ENCODE data around the gene LILRB5. TPM values are rescaled to one million over a fixed set of nuclear protein-coding genes. Genes with fewer than 3 reads are reported as not detected.
"Not testable (repeated sequence)": the region's sequence is repeated elsewhere in the genome, so short reads cannot be mapped to it uniquely, and the experiment has no call there.

Gene LILRB5
- total and polyA plus RNA-seq, 2 donors (not counting 1 experiment from before 2014, with no cell fraction given), result 0.05 TPM; not detected in 1

DNA sequence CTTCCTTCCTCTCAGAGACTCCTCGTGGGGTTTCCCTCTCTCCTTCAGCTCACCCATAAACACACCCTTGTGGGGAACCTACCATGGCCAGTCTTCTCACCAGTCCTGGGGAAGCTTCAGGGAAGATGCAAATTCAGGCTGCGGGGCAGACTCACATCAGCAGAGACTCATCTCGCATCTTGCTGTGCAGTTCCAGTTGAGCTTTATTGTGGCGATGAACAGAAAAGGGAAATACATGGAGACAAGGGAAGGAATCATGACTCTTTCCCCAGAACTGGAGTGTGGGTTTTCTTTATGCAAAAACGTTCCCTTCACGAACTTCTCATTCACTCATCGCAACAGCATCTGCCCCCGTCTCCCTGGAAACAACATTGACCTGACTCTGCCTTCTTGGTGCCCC, 32.1 kb upstream of the LILRB5 start:
- intact Hi-C loops (cut with micrococcal nuclease), result loop anchor here (2.0 kb wide), 1 partner anchor 64 kb away; no protein-coding TSS in a partner anchor
- peak overlapping the region; percentile 68 for H3K27ac Mint-ChIP-seq
- H4K20me1 ChIP-seq (ENCODE audit: control insufficient read depth, insufficient read depth, low read length, poor library complexity, severe bottlenecking); H2AFZ ChIP-seq (ENCODE audit: insufficient read depth, low read depth, low read length, poor library complexity, severe bottlenecking); H3K36me3 ChIP-seq (replicated peaks in 1 of 2; ENCODE audit: control extremely low read depth in 1 of 2, control insufficient read depth in 1 of 2, extremely low read depth in 1 of 2, insufficient read depth in 2 of 2, low read length in 1 of 2); H3K27ac ChIP-seq (ENCODE audit: low read length in 2 of 2); H3K4me2 ChIP-seq (replicated peaks; ENCODE audit: low read depth, low read length, poor library complexity, severe bottlenecking); DNase-seq; H3K9ac ChIP-seq (ENCODE audit: low read length); H3K9me3 Mint-ChIP-seq (ENCODE audit: insufficient read depth); H3K4me3 ChIP-seq (ENCODE audit: control extremely low read depth in 1 of 5, extremely low read depth in 1 of 5, insufficient read depth in 1 of 5, low read depth in 2 of 5, low read length in 4 of 5); POLR2A ChIA-PET; ATAC-seq (ENCODE audit: low read depth); H3K79me2 ChIP-seq (ENCODE audit: control insufficient read depth, insufficient read depth, low read length): not testable (repeated sequence)
- Histone ChIP-seq H3K9me3 (ENCODE audit: control extremely low read depth in 1 of 3, control insufficient read depth in 2 of 3, insufficient read depth in 1 of 3, low read length in 2 of 3) (peaks cover 1 to 15% (median 5%) of the 10 kb centered on the region in 3 donors), H3K4me1 (ENCODE audit: control insufficient read depth in 2 of 2, insufficient read depth in 2 of 2, low read length in 2 of 2) (peaks cover 53 to 60% of the 10 kb centered on the region in 2 donors), H3K27me3 (replicated peaks in 1 of 4; ENCODE audit: control extremely low read depth in 1 of 4, control insufficient read depth in 3 of 4, insufficient read depth in 4 of 4, low read length in 3 of 4) (peaks cover 0 to 22% (median 13%) of the 10 kb centered on the region in 4 experiments)
- peaks cover 68% of the 10 kb centered on the region for H3K4me1 Mint-ChIP-seq
- H3K4me3 Mint-ChIP-seq, result peak overlapping the region; percentile 27
- H3K27me3 Mint-ChIP-seq, result peaks cover 26% of the 10 kb centered on the region
- 84% methylated on average over 7 of the region's 8 CpGs for WGBS (ENCODE audit: insufficient coverage)
- CTCF ChIA-PET, result interaction anchor here (3.9 kb wide), 1 partner anchor 23 kb away, joined by 20 read pairs; no protein-coding TSS in a partner anchor

DNA sequence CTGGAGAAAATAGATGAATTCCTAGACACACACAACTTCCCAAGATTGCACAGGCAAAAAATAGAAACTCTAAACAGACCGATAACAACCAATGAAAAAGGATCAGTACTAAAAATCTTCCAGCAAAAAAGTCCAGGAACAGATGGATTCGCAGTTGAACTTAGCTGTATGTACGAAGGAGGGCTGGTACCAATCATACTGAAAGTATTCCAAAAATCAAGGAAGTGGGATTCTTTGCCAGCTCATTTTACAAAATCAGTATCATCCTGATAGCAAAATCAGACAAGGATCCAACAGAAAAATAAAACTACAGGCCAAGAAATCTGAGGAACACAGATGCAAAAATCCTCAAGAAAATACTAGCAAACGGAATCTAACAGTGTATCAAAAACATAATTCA, 30.4 kb upstream of the LILRB5 start:
- H3K27ac Mint-ChIP-seq, result peak overlapping the region; percentile 21
- no CpG with 5 or more reads among the region's 4 CpGs for WGBS (ENCODE audit: insufficient coverage)
- Histone ChIP-seq H3K4me1 (ENCODE audit: control insufficient read depth in 2 of 2, insufficient read depth in 2 of 2, low read length in 2 of 2) (peaks cover 70 to 76% of the 10 kb centered on the region in 2 donors), H2AFZ (ENCODE audit: insufficient read depth, low read depth, low read length, poor library complexity, severe bottlenecking) (no peak overlapping the region), H3K27me3 (replicated peaks in 1 of 4; ENCODE audit: control extremely low read depth in 1 of 4, control insufficient read depth in 3 of 4, insufficient read depth in 4 of 4, low read length in 3 of 4) (peaks cover 0 to 8% (median 0%) of the 10 kb centered on the region in 4 experiments), H3K36me3 (replicated peaks in 1 of 2; ENCODE audit: control extremely low read depth in 1 of 2, control insufficient read depth in 1 of 2, extremely low read depth in 1 of 2, insufficient read depth in 2 of 2, low read length in 1 of 2) (no peaks in the 10 kb centered on the region), H3K4me2 (replicated peaks; ENCODE audit: low read depth, low read length, poor library complexity, severe bottlenecking) (no peak overlapping the region), H3K9ac (ENCODE audit: low read length) (no peak overlapping the region), H4K20me1 (ENCODE audit: control insufficient read depth, insufficient read depth, low read length, poor library complexity, severe bottlenecking) (peaks cover 5% of the 10 kb centered on the region), H3K27ac (ENCODE audit: low read length in 2 of 2) (no peak overlapping the region), H3K4me3 (ENCODE audit: control extremely low read depth in 1 of 5, extremely low read depth in 1 of 5, insufficient read depth in 1 of 5, low read depth in 2 of 5, low read length in 4 of 5) (no peak overlapping the region), H3K79me2 (ENCODE audit: control insufficient read depth, insufficient read depth, low read length) (no peaks in the 10 kb centered on the region), H3K9me3 (ENCODE audit: control extremely low read depth in 1 of 3, control insufficient read depth in 2 of 3, insufficient read depth in 1 of 3, low read length in 2 of 3) (peaks cover 0 to 12% (median 0%) of the 10 kb centered on the region in 3 donors)
- no peaks in the 10 kb centered on the region for H3K9me3 Mint-ChIP-seq (ENCODE audit: insufficient read depth)
- no peak overlapping the region for H3K4me3 Mint-ChIP-seq
- H3K27me3 Mint-ChIP-seq, result peaks cover 9% of the 10 kb centered on the region
- no peak for TF ChIP-seq EZH2 (IDR thresholded peaks at IDR 0.05; ENCODE audit: borderline replicate concordance, insufficient read depth, low read depth, low read length, poor library complexity, severe bottlenecking)
- TF ChIP-seq, protein P1, sequence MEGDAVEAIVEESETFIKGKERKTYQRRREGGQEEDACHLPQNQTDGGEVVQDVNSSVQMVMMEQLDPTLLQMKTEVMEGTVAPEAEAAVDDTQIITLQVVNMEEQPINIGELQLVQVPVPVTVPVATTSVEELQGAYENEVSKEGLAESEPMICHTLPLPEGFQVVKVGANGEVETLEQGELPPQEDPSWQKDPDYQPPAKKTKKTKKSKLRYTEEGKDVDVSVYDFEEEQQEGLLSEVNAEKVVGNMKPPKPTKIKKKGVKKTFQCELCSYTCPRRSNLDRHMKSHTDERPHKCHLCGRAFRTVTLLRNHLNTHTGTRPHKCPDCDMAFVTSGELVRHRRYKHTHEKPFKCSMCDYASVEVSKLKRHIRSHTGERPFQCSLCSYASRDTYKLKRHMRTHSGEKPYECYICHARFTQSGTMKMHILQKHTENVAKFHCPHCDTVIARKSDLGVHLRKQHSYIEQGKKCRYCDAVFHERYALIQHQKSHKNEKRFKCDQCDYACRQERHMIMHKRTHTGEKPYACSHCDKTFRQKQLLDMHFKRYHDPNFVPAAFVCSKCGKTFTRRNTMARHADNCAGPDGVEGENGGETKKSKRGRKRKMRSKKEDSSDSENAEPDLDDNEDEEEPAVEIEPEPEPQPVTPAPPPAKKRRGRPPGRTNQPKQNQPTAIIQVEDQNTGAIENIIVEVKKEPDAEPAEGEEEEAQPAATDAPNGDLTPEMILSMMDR (IDR thresholded peaks at IDR 0.05), result no peak
- DNase-seq (no peak), ATAC-seq (ENCODE audit: low read depth) (no peak)
- POLR2A ChIA-PET, result no interaction called here
- H3K4me1 Mint-ChIP-seq, result peaks cover 85% of the 10 kb centered on the region
- intact Hi-C loops (cut with micrococcal nuclease), result no loop called here
- CTCF ChIA-PET, result interaction anchor here (0.9 to 3.9 kb wide), 4 partner anchors 10 to 66 kb away, joined by 3 to 20 read pairs (median 3); no protein-coding TSS in a partner anchor

DNA sequence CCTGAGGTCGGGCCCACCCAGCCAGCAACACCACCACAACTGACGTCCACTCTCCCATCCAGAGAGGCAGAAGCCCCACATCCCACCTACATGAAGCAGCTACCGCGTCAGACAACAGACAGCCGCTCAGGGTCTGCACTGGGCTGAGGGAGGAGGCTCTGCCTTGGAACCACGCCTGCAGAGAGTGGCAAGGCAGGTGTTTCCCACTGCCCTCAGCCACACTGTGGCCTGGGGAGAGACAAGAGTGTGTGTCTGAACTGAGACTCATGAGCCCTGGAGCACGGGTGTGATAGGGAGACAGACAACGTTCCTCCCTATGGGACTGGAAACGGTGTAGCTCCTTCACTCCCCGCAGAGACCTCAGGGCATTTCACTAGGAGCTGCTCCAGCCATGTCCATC, 29.2 kb upstream of the LILRB5 start:
- Histone ChIP-seq H3K4me1 (ENCODE audit: control insufficient read depth in 2 of 2, insufficient read depth in 2 of 2, low read length in 2 of 2) (peaks cover 81 to 85% of the 10 kb centered on the region in 2 donors), H3K9me3 (ENCODE audit: control extremely low read depth in 1 of 3, control insufficient read depth in 2 of 3, insufficient read depth in 1 of 3, low read length in 2 of 3) (peaks cover 0 to 12% (median 0%) of the 10 kb centered on the region in 3 donors), H3K4me2 (replicated peaks; ENCODE audit: low read depth, low read length, poor library complexity, severe bottlenecking) (peak overlapping the region; percentile 53), H3K27ac (ENCODE audit: low read length in 2 of 2) (peak overlapping the region; percentile 59 to 68)
- intact Hi-C loops (cut with micrococcal nuclease); H3K79me2 ChIP-seq (ENCODE audit: control insufficient read depth, insufficient read depth, low read length); H4K20me1 ChIP-seq (ENCODE audit: control insufficient read depth, insufficient read depth, low read length, poor library complexity, severe bottlenecking); H3K36me3 ChIP-seq (replicated peaks in 1 of 2; ENCODE audit: control extremely low read depth in 1 of 2, control insufficient read depth in 1 of 2, extremely low read depth in 1 of 2, insufficient read depth in 2 of 2, low read length in 1 of 2); H3K4me3 ChIP-seq (ENCODE audit: control extremely low read depth in 1 of 5, extremely low read depth in 1 of 5, insufficient read depth in 1 of 5, low read depth in 2 of 5, low read length in 4 of 5); H3K9ac ChIP-seq (ENCODE audit: low read length); POLR2A ChIA-PET; H3K9me3 Mint-ChIP-seq (ENCODE audit: insufficient read depth); H3K27me3 Mint-ChIP-seq; H3K27me3 ChIP-seq (replicated peaks in 1 of 4; ENCODE audit: control extremely low read depth in 1 of 4, control insufficient read depth in 3 of 4, insufficient read depth in 4 of 4, low read length in 3 of 4); H2AFZ ChIP-seq (ENCODE audit: insufficient read depth, low read depth, low read length, poor library complexity, severe bottlenecking): not testable (repeated sequence)
- DNase-seq, result peak; percentile 41
- Mint-ChIP-seq H3K4me1 (peaks cover 91% of the 10 kb centered on the region), H3K4me3 (peak overlapping the region; percentile 66), H3K27ac (peak overlapping the region; percentile 85)
- CTCF ChIA-PET, result interaction anchor here (3.9 kb wide), 1 partner anchor 20 kb away, joined by 20 read pairs; no protein-coding TSS in a partner anchor
- WGBS (ENCODE audit: insufficient coverage), result 57% methylated on average over 1 of the region's 10 CpGs
- ATAC-seq (ENCODE audit: low read depth), result peak; percentile 29

All from B cell (primary cell).